OCI-M1 (cell line): ENCODE measurements around the gene CACNA2D1.

Experiments
- DNase-seq: peaks from one replicate; lab custom pipeline; 2025; lab: John Stamatoyannopoulos, UW

The CACNA2D1 gene

DNA sequence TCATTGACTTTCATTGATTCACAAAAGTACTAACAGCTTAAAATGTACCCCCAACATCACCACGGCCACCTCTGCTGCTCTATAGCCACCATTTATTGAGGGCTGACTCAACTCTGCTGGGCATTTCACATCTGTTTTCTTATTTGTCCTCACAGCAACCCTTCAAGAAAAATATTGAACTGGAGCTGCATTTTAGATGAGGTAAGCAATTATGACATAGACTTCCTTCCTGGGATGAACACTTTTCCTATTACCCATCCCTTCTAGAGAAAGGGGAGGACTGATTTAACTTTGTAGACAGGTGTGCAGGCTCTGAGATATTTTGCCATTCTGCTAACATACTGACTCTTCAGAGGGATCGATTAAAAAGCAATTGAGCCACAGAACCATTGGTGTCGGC, 217.4 kb downstream of the CACNA2D1 start:
- DNase-seq: no peak

DNA sequence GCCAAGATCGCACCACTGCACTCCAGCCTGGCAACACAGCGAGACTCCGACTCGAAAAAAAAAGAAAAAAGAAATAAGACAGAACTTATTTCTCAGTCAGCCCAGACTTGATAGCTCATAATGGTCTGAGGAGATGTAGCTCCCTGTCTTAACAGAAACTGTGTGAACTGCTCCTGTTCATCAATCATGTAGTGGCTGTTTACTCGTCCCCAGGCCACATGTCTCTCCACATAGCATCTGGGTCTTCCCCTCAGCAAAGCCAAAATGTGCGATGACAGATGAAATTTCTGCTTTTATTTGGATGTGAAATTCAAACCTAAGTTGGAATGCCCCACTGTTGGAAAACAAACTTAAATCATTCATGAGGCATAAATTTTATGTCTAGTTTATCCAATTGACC, 219.0 kb downstream of the CACNA2D1 start:
- DNase-seq: no peak

DNA sequence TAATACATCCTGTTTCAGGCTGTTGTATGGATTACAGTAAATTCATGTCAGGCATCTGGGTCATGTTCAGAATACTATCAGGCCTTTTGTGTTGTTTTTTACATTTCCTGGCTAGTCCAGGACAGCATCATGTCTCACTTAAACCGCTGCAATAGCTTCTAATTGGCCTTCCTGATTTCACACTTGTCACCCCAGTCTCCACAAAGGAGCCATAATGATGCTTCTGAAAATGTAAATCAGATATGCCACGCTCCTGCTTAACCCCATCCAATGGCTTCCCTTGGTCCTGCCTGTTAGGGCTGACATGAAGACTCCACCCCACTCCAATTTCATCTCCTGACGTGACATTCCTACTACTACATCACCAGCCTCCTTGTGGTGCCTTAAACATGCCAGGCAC, 220.0 kb downstream of the CACNA2D1 start:
- no peak for DNase-seq

DNA sequence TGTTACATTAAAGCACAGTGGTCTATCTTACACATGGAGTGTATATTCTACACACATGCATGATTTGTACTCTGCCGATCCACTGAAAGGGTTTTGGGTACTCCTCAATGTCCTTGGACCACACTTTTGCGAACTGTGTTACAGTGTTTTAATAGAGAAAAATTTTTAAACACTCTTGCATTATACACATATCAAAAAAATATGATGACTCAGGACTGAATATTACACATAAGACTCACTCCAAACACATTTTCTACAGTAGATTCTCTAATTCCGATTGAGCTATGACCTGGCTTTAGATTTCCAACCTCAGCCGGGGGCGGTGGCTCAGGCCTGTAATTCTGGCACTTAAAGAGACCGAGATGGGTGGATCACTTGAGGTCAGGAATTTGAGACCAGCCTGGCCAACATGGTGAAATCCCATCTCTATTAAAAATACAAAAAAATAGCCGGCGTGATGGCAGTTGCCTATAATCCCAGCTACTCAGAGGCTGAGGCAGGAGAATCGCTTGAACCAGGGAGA, 222.4 kb downstream of the CACNA2D1 start:
- no peak for DNase-seq

DNA sequence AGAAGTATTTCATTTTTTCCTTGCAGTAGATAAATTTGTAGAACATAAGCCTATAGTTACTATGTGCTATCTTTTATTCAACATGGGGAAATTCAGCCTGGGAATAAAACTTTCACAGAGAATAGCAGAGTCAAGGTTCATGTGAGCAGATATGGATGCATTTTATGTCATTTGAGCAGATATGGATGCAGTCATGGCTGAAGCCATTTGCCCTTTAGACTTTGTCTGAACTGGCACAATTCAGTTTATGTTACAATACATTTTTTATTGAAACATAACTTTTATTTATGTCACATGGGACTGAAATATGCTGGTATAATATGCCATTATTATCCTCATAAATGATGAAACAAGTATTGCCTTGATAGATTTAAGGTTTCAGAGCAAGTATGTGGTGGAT, 231.1 kb downstream of the CACNA2D1 start:
- DNase-seq: no peak

DNA sequence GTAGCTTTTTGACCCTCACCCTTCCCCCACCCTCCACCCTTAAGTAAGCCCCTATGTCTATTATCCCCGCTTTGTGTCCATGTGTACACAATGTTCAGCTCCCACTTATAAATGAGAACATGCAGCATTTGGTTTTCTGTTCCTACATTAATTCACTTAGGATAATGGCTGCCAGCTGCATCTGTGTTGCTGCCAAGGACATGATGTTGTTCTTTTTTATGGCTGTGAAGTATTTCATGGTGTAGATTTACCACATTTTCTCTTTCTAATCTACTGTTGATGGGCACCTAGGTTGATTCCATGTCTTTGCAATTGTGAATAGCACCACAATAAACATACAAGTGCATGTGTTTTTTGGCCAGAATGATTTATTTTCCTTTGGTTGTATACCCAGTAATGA, 232.2 kb downstream of the CACNA2D1 start:
- DNase-seq: no peak

DNA sequence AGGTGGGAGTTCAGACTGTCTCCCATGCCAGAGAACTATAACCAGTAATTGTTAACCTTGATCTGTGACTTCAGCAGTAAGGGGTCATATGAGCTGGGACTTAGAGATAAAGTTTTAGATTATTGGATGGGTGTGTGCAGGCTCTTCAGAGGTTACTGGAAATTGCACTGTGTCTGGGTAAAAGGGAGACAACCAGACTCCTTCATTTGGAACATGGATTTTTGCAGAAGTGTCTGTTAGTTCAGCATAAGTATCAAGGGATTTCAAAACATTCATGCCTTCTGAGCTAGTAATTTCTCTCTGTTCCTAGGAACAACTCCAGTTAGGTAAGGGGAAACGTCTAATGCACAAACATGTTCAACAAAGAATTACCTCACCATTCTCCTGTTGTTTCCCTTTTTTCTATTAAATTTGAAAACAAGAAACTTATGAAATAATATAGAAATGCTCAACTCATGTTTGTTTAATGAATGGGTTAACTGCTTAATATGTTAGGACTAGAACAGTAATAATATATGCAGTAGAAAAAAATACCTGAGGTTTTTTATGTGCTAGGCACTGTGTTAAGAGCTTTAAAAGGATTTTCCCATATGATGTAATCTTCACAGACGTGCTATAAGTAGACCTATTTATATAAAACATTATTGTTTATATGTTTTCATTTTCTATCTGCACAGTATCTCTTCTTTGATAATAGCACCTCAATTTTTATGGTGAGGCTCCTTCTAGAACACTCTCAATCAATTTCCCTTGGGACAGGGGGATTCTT, 233.0 kb downstream of the CACNA2D1 start:
- DNase-seq: peak; percentile 52

DNA sequence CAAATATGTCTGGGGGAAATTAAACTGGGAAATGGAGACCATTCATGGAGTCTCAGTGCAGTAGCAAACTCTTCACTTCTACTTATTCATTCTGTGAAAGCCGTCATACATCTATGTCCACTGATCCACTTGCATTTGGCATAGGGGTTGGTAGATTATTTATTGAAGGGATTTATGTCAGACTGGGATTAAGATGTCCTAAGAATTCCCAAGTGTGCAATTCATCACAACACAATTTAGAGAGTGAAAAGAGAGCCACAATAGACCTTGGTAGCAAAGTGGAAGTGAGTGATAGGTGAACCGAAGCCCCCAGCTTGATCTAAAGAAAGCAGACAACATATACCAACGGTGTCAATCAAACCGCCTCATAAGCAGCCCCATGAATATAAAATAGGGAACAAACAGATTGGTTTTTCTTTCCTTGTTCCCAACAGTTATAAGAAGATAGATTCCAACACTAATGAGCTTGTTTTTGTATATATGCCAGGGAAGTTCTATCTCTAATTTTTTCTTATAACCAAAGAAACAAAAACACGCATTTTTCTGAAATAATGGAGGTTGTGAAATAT, 234.3 kb downstream of the CACNA2D1 start:
- no peak for DNase-seq

DNA sequence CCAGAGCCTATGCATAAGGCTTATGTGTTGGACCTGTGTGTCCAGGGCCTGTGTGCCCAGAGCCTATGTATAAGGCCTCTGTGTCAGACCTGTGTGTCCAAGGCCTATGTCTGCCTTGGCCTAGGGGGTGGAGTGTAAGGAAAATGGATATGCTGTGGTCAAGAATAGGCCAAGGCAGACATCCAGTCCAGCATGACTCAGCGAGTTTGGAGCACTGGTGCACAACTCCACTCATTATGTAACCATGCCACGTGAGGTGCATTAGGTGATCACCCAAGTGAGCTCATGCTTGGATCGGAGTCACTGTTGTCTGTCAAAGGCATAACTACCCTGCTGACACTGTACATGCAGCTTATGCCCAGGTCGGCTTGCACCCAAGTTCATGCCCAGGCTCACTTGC, 238.9 kb downstream of the CACNA2D1 start:
- DNase-seq: peak; percentile 90

DNA sequence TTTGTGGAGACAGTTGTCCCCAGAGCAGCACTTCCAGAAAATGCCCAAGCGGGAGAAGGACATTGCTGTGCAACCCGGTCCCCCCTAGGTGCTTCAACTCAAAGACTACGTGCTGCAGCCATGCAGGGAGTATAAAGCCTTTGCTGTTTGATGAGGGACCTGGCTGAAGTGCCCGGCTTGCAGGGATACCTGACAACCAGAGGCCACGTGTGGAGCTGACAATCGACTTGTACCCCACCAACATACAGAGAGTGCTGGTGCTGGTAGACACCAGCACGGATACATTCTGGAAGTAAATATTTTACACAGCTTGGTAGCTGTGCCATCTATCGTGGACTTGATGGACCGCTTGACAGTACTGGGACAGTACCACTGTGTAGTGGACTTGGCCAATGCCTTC, 240.6 kb downstream of the CACNA2D1 start:
- no peak for DNase-seq

DNA sequence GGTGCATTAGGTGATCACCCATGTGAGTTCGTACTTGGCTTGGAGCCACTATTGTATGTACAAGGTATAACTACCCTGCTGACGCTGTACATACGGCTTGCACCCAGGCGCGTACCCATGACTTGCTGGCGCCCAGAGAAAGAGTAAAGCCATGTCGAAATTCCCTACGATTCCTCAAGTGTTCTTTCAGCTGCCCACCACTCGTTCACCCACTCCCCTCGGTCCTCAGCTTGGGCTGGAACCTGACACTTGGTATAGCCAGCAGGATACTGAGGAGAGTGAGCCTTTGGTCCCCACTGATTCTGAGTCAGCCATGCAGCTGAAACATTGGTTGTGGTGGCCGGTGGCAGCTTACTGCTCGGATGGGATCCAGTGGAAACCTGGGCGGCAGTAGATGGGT, 241.5 kb downstream of the CACNA2D1 start:
- no peak for DNase-seq

DNA sequence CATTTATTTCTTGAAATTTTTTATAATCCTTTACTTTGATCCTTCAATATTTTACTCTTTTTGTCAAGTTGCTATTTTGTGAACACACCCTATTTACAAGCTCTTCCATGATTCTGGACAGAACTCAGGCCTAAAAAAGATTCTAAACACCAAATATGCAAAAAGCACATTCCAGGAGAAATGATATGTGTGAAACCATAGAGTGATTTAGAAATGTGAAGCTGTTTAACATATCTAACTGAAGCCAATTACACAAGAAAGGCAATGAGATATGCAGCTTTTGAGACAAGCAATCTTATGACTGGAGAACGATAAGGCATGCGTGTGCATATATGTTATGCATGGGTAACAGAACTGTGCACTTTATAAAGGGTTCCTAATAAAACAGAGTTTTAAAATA, 243.0 kb downstream of the CACNA2D1 start:
- no peak for DNase-seq

DNA sequence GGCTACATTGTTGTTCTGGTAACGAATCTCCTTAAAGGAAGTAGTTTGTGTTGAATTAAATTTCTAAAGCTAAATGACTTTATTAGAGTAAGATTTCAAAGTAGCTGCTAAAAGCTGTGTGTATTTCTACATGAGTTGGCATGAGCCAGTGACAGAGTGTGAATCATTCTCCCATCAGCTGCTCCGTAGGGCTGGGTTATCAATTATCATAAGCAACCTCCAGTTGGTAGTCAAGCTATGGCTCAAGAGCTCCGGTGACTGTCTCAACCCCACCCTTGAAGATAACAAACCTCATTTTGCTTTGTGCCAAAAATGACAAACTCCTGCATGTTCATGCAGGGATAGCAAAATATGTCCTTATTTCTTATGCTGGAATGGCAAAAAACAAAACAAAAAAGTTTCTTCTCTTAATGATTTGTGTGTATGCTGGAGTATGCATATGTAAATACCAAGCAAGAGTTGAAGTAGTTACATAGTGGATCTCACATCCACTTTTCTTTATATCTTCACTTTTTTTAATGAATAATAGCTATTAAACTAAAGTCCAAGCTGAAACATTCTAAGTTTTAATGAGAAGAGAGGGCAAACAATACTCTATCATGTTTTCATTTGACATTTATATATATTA, 249.4 kb downstream of the CACNA2D1 start:
- DNase-seq: peak; percentile 76

DNA sequence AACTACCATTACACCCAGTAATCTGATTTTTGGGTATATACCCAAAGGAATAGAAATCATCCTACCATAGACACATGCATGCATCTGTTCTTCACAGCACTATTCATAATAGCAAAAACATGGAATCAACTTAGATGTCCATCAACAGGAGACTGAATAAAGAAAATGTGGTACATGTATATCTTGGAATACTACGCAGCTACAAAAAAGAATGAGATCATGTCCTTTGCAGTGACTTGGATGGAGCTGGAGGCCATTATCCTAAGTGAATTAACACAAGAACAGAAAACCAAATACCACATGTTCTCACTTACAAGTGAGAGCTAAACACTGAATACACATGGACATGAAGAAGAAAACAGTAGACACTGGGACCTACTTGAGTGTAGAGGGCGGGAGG, 254.9 kb downstream of the CACNA2D1 start:
- no peak for DNase-seq

DNA sequence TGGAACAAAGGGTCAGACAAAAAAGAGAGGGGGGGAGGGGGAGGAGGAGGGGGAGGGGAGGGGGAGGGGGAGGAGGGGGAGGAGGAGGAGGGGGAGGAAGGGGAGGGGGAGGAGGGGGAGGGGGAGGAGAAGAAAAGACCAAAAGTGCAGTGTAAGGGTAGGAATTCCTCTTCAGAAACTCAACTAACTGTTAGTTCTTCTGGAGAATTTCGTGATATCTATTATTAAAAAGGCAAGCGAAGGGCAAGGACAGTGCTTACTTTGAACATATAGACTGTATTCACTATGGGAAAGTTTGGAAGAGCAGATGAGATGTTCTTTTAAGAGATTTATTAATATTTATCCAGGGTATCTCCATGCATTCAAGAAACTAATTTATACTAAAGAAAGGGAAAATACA, 258.1 kb downstream of the CACNA2D1 start:
- DNase-seq: no peak

DNA sequence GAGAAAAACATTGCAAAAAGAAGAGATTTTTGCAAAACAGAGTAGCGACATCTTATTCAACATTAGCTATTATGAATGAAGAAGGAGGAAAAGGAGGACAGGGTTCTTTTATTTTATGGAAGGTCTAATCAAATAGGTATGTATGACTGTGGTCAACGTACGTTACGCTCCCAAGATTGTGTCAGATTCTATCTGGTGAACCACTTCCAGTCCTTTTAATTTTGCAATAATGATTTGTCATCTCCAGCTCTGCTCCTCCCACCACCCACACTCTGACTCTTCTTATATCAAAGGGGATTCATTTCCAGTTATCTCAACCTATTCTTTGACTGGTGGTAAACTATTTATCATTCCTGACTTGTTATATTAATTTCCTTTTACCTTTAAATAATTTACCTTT, 259.9 kb downstream of the CACNA2D1 start:
- peak; percentile 45 for DNase-seq

DNA sequence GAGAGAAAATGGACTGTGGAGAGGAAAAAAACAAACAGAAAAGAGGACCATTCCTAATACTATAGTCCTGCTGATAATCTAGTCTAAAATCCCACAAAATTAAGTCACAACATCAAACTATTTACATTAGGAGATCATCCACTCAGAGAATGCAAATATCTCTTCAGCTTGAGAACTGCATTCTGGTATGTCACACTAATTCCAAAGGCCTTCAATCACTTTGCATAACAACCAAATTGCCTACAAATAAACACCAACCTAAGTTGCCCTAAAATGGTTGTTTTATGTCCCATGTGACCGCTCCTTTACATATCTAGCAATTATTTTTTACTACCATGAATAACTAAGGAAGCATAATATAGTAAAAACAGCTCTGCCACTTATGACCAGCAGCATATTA, 264.3 kb downstream of the CACNA2D1 start:
- DNase-seq: no peak

DNA sequence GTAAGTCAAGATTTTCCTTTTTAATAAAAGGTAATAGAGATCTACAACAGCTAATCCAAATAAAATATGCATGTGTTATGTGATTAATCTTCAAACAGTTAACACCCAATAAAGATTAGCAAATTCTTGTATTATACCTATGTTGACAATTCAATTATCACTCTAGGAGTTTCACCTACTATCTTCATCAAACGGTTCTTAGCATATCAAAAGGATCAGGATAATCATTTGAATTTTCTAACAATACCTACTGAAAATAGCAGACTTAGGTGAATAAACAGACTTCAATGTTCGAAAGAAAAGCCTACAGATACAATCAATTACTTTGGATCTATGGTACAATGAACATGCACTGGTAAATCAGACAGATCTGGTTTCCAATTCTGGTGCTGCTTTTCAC, 268.3 kb downstream of the CACNA2D1 start:
- DNase-seq: no peak

DNA sequence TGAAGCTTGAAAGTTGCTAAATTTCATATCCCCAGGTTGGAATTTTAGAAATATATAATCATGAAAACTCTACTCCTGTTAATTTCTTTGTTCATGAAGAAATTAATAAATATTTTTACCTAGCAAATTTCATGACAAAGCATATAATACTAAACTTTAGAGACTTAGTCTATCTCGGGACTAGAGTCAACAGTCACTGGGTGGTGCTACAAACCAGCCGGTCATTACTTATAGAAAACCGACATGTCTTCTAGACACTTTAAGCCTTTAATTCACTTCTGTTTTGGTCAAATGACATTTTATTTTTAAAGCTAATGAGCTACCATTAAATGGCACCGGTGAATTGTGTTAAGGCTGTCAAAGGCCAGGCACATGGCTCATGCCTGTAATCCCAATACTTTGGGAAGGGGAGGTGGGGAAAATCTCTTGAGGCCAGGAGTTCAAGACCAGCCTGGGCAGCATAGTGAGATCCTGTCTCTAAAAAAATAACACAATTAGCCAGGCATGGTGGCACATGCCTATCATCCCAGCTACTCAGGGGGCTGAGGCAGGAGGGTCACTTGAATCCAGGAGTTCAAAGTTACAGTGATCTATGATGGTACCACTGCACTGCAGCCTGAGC, 270.1 kb downstream of the CACNA2D1 start:
- peak; percentile 42 for DNase-seq

DNA sequence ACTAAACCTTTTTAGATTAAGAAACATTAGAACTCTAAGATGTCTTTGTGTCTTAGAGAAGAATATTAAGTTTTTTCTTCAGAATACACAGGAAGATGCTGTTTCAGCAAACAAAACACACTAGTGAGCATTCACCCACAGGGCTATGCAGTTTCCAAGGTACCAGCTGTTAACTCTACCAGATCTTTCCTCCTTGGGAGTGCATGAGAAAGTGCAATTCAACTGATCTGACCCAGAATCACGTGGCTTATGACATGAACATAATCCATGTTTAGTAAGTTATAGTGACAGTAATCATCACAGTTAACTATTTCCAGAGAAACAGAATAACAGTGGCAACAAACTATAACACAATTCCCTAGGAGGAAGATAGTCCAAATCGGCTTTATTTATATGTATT, 270.7 kb downstream of the CACNA2D1 start:
- peak; percentile 17 for DNase-seq

DNA sequence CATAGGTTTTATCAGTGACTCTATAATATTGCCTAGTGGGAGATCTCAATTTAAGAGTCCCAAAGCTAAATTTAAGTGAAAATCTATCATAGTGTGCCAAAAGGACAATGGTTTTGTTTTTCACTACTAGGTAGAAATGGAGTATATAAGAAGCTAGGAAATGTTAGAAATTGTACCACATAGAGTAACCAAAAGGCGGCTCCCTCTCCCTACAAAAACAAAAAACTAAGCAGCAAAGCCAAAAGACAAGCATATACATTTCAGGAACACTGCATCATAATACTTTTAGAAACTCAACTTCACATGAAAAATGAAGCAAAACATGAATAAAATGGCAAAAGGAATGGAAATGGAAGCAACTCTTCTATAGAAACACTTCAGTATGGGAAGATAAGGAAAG, 271.6 kb downstream of the CACNA2D1 start:
- peak; percentile 50 for DNase-seq

DNA sequence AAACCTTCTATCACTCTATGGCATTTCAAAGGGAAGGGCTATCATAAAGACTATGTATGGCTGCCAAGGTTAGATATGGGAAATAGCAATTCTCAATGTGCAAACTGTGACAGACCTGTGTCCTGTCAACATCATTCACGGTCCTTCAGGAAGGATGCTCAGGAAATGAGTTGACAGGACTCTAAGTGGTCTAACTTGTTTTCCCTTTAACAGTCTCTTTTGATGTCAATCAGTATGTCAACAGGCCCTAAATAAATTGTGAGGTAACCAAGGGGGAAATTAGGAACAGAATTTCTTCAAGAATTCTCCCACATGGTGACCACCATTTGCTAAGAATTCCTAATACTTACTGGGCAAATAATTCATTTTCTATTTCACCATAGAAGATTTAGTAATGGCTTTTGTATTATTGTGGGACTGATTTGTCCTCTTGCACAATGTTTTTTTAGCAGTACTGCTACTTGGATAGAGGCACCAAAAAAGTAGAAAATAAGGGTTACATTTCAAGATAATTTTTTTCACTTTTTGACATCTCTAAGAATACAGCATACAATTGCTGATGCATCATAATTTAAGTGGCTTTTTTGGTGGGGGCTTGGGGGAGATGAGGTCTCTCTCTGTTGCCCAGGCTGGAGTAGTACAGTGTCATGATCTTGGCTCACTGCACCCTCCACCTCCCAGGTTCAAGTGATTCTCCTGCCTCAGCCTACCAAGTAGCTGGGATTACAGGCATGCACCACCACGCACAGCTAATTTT, 275.8 kb downstream of the CACNA2D1 start:
- no peak for DNase-seq
